Measurements from ENCODE around the gene CSE1L. TPM values are rescaled to one million over a fixed set of nuclear protein-coding genes. Genes with fewer than 3 reads are reported as not detected.

CSE1L gene
- total RNA-seq, 1 experiment from 2014 or later: 295 TPM

DNA sequence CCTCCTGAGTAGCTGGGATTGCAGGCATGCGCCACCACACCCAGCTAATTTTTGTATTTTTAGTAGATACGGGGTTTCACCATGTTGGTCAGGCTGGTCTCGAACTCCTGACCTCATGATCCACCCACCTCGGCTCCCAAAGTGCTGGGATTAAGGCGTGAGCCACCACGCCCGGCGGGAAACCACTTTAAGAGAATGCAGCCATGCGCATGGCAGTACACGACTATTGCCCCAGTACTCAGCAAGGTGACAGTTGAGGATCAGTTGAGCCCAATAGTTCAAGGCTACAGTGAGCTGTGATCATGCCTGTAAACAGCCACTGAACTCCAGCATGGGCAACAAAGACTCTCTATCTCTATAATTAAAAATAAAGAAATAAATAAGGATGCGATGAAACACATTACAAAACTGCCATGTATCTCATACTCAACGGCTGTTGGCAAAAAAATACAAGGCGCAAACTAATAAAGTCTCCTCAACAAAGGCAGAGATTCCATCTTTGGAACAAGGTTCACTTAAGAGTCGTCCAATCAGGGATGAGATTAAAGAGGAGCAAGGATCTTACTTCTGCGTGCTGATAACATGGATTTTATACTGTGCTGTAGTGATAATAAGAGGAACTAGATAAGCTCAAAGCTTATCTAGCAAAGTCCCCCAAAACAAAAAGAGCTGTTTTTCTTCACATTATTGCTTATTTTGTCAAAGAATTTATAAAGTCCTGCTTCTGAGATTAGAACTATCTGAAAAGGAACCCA, 90.9 kb downstream of the CSE1L start:
- no peaks in the 10 kb centered on the region for H3K4me1 ChIP-seq (ENCODE audit: insufficient read depth, low read length)
- no peak overlapping the region for H3K27ac ChIP-seq (ENCODE audit: low read length)
- no peak overlapping the region for H2AFZ ChIP-seq (ENCODE audit: low read length)
- H4K20me1 ChIP-seq (ENCODE audit: low read length): no peaks in the 10 kb centered on the region
- intact Hi-C loops (cut with micrococcal nuclease): no loop called here
- H3K27me3 ChIP-seq (ENCODE audit: low read length): no peaks in the 10 kb centered on the region
- H3K79me2 ChIP-seq (ENCODE audit: low read length): no peaks in the 10 kb centered on the region
- no peaks in the 10 kb centered on the region for H3K9me3 ChIP-seq (ENCODE audit: low read length)
- H3K4me3 ChIP-seq (ENCODE audit: low read length): no peak overlapping the region
- no peaks in the 10 kb centered on the region for H3K9me2 ChIP-seq (replicated peaks; ENCODE audit: low read length)
- H3F3A ChIP-seq (ENCODE audit: low read length, unreplicated experiment): no peaks in the 10 kb centered on the region
- H3K36me3 ChIP-seq (ENCODE audit: low read depth, low read length): peaks cover 12% of the 10 kb centered on the region
- CTCF ChIA-PET: interaction anchor here (0.6 kb wide), 1 partner anchor 60 kb away, joined by 6 read pairs; no protein-coding TSS in a partner anchor
- TF ChIP-seq, protein P1, sequence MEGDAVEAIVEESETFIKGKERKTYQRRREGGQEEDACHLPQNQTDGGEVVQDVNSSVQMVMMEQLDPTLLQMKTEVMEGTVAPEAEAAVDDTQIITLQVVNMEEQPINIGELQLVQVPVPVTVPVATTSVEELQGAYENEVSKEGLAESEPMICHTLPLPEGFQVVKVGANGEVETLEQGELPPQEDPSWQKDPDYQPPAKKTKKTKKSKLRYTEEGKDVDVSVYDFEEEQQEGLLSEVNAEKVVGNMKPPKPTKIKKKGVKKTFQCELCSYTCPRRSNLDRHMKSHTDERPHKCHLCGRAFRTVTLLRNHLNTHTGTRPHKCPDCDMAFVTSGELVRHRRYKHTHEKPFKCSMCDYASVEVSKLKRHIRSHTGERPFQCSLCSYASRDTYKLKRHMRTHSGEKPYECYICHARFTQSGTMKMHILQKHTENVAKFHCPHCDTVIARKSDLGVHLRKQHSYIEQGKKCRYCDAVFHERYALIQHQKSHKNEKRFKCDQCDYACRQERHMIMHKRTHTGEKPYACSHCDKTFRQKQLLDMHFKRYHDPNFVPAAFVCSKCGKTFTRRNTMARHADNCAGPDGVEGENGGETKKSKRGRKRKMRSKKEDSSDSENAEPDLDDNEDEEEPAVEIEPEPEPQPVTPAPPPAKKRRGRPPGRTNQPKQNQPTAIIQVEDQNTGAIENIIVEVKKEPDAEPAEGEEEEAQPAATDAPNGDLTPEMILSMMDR (conservative IDR thresholded peaks at IDR 0.05; ENCODE audit: low read depth, low read length): no peak
- no peak for TF ChIP-seq EZH2phosphoT487 (IDR thresholded peaks at IDR 0.05; ENCODE audit: borderline replicate concordance, low read length)
- no peak for TF ChIP-seq EZH2 (IDR thresholded peaks at IDR 0.05; ENCODE audit: low read length, unreplicated experiment)
- H3K4me2 ChIP-seq (ENCODE audit: low read length): no peak overlapping the region
- no peak overlapping the region for H3K9ac ChIP-seq (ENCODE audit: low read length)
- POLR2A ChIA-PET (ENCODE audit: unreplicated experiment): no interaction called here
- DNase-seq (no peak), ATAC-seq (no peak)
- BruUV-seq (replicated peaks): no TSS peak

DNA sequence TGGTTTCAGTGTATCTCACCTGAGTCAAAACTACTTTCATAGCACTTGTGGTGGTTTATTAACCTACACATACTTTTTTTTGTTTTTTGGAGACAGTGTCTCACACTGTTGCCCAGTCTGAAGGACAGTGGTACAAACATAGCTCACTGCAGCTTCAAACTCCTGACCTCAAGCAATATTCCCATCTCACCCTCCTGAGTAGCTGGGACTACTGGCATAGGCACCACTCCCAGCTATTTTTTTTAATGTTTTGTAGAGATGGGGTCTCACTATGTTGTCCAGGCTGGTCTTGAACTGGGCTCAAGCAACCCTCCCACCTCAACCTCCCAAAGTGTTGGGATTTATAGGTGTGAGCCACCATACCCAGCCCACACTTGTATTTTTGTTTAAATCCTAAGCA, 92.3 kb downstream of the CSE1L start:
- no peaks in the 10 kb centered on the region for H3K9me3 ChIP-seq (ENCODE audit: low read length)
- H3K27ac ChIP-seq (ENCODE audit: low read length): no peak overlapping the region
- POLR2A ChIA-PET (ENCODE audit: unreplicated experiment): no interaction called here
- peaks cover 11% of the 10 kb centered on the region for H3K36me3 ChIP-seq (ENCODE audit: low read depth, low read length)
- H3K4me3 ChIP-seq (ENCODE audit: low read length): no peak overlapping the region
- intact Hi-C loops (cut with micrococcal nuclease): no loop called here
- CTCF ChIA-PET: no interaction called here
- no peaks in the 10 kb centered on the region for H3K4me1 ChIP-seq (ENCODE audit: insufficient read depth, low read length)
- no peak overlapping the region for H3K9ac ChIP-seq (ENCODE audit: low read length)
- ATAC-seq (no peak), DNase-seq (no peak)
- no peak overlapping the region for H3K4me2 ChIP-seq (ENCODE audit: low read length)
- H3K9me2 ChIP-seq (replicated peaks; ENCODE audit: low read length): no peaks in the 10 kb centered on the region
- no peaks in the 10 kb centered on the region for H3K79me2 ChIP-seq (ENCODE audit: low read length)
- no TSS peak for BruUV-seq (replicated peaks)
- no peaks in the 10 kb centered on the region for H4K20me1 ChIP-seq (ENCODE audit: low read length)
- TF ChIP-seq EZH2 (IDR thresholded peaks at IDR 0.05; ENCODE audit: low read length, unreplicated experiment) (no peak), EZH2phosphoT487 (IDR thresholded peaks at IDR 0.05; ENCODE audit: borderline replicate concordance, low read length) (no peak)
- TF ChIP-seq, protein P1 (conservative IDR thresholded peaks at IDR 0.05; ENCODE audit: low read depth, low read length): no peak
- H3K27me3 ChIP-seq (ENCODE audit: low read length): no peaks in the 10 kb centered on the region
- no peaks in the 10 kb centered on the region for H3F3A ChIP-seq (ENCODE audit: low read length, unreplicated experiment)
- H2AFZ ChIP-seq (ENCODE audit: low read length): no peak overlapping the region

DNA sequence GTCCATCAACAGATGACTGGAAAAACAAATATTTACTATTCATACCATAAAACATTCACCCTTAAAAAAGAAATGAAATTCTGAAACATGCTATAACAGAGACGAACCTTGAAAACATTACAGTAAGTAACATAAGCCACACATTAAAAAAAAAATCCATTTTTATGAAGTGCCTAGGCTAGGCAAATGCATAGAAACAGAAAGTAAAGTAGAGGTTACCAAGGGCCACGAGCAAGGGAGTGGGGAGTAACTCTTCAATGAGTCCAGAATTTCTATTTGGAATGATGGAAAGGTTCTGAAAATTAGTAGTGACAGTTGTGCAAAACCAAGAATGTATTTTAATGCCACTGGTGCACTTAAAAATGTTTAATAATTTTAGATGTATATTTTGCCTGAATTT, 94.3 kb downstream of the CSE1L start:
- Histone ChIP-seq H3K79me2 (ENCODE audit: low read length) (no peaks in the 10 kb centered on the region), H3K4me2 (ENCODE audit: low read length) (no peak overlapping the region), H3K4me3 (ENCODE audit: low read length) (no peak overlapping the region), H3F3A (ENCODE audit: low read length, unreplicated experiment) (no peaks in the 10 kb centered on the region), H3K27me3 (ENCODE audit: low read length) (no peaks in the 10 kb centered on the region), H3K9ac (ENCODE audit: low read length) (no peak overlapping the region), H3K4me1 (ENCODE audit: insufficient read depth, low read length) (no peaks in the 10 kb centered on the region), H3K36me3 (ENCODE audit: low read depth, low read length) (peaks cover 22% of the 10 kb centered on the region), H3K27ac (ENCODE audit: low read length) (no peak overlapping the region), H4K20me1 (ENCODE audit: low read length) (no peaks in the 10 kb centered on the region), H3K9me2 (replicated peaks; ENCODE audit: low read length) (no peaks in the 10 kb centered on the region), H2AFZ (ENCODE audit: low read length) (no peak overlapping the region), H3K9me3 (ENCODE audit: low read length) (no peaks in the 10 kb centered on the region)
- intact Hi-C loops (cut with micrococcal nuclease): loop anchor here (2.0 kb wide), 1 partner anchor 38 kb away; no protein-coding TSS in a partner anchor
- TF ChIP-seq EZH2phosphoT487 (IDR thresholded peaks at IDR 0.05; ENCODE audit: borderline replicate concordance, low read length): no peak
- TF ChIP-seq EZH2 (IDR thresholded peaks at IDR 0.05; ENCODE audit: low read length, unreplicated experiment): no peak
- TF ChIP-seq, protein P1 (conservative IDR thresholded peaks at IDR 0.05; ENCODE audit: low read depth, low read length): no peak
- ATAC-seq: peak; percentile 66
- ChIA-PET CTCF (no interaction called here), POLR2A (ENCODE audit: unreplicated experiment) (interaction anchor here (0.6 kb wide), 1 partner anchor 47 kb away, joined by 3 read pairs; no protein-coding TSS in a partner anchor)
- BruUV-seq (replicated peaks): no TSS peak
- no peak for DNase-seq
